Gastrocnemius medialis (tissue), 4 donors: ENCODE data around the gene KLHL29.

Experiments
- CTCF ChIP-seq, 5 experiments: fragments of 450-650 bp in 3 of 5; fragments of 200-600 bp in 2 of 5; sonication (generic) in 2 of 5; IDR thresholded peaks in 4 of 5; conservative IDR thresholded peaks in 1 of 5; 1 replicate in 4 of 5; 2 replicates in 1 of 5; pipeline ENCODE4 v1.5.1; 2016 to 2019; ENCODE audit warnings: antibody characterized with exemption in 5 of 5, mild to moderate bottlenecking in 3 of 5, moderate library complexity in 3 of 5
- POLR2A ChIP-seq, 2 donors: fragments of 450-650 bp; IDR thresholded peaks; one replicate each; pipeline ENCODE4 v1.6.1; 2017; ENCODE audit warnings: antibody characterized with exemption in 2 of 2, mild to moderate bottlenecking in 2 of 2, moderate library complexity in 2 of 2

- TF ChIP-seq CTCF (IDR thresholded peaks at IDR 0.05 in 4 of 5, conservative IDR thresholded peaks at IDR 0.05 in 1 of 5): no peak
- no peak for TF ChIP-seq POLR2A (IDR thresholded peaks at IDR 0.05)
Measured at GRCh38 chr2:23411752-23412431, 26.9 kb downstream of the KLHL29 start.
